Breast epithelium (tissue), 3 donors: ENCODE data around the gene AZI2.

Source experiments
- CTCF ChIP-seq, 3 donors: fragments of 450-650 bp; IDR thresholded peaks; one replicate each; pipeline ENCODE4 v1.5.1; 2016 to 2017; ENCODE audit warnings: antibody characterized with exemption in 3 of 3, mild to moderate bottlenecking in 3 of 3, moderate library complexity in 3 of 3
- POLR2AphosphoS5 ChIP-seq, 3 donors: sonication (generic); formaldehyde crosslinking; IDR thresholded peaks; one replicate each; pipeline ENCODE4 v1.6.1; 2017; ENCODE audit warnings: antibody characterized with exemption in 3 of 3

GRCh38 chr3:28279770-28280169 is 68.9 kb downstream of the AZI2 start:
- no peak for TF ChIP-seq POLR2AphosphoS5 (IDR thresholded peaks at IDR 0.05)
- TF ChIP-seq CTCF (IDR thresholded peaks at IDR 0.05): no peak
